ENCODE data around the gene CDH13. TPM values are rescaled to one million over a fixed set of nuclear protein-coding genes. Genes with fewer than 3 reads are reported as not detected.

The CDH13 gene
- polyA plus RNA-seq, 1 donor from 2014 or later: 3.2 TPM

- Histone ChIP-seq H3K9me3 (ENCODE audit: low read length) (no peaks in the 10 kb centered on the region), H3K9me2 (ENCODE audit: insufficient read depth, low read length) (no peaks in the 10 kb centered on the region), H3K27ac (ENCODE audit: low read length) (no peak overlapping the region), H3K79me2 (replicated peaks; ENCODE audit: insufficient read depth, low read length) (peaks cover 8% of the 10 kb centered on the region), H4K20me1 (ENCODE audit: insufficient read depth) (no peaks in the 10 kb centered on the region), H2AFZ (ENCODE audit: low read depth, low read length) (no peak overlapping the region), H3K4me2 (ENCODE audit: low read length) (no peak overlapping the region), H3K9ac (ENCODE audit: low read length) (no peak overlapping the region), H3K27me3 (ENCODE audit: insufficient read depth, low read depth, low read length) (no peaks in the 10 kb centered on the region), H3K4me3 (ENCODE audit: low read length) (no peak overlapping the region), H3F3A (ENCODE audit: insufficient read depth, low read length, poor library complexity, severe bottlenecking) (no peaks in the 10 kb centered on the region), H3K36me3 (ENCODE audit: insufficient read depth, low read length) (no peaks in the 10 kb centered on the region)
- TF ChIP-seq RAD21 (conservative IDR thresholded peaks at IDR 0.05): no peak
- TF ChIP-seq CTCF (IDR thresholded peaks at IDR 0.05; ENCODE audit: poor library complexity, severe bottlenecking): no peak
- no peak for TF ChIP-seq SMC3 (conservative IDR thresholded peaks at IDR 0.05; ENCODE audit: poor library complexity)
- no peak for TF ChIP-seq EP300 (conservative IDR thresholded peaks at IDR 0.05; ENCODE audit: poor library complexity, severe bottlenecking)
- TF ChIP-seq MXI1 (conservative IDR thresholded peaks at IDR 0.05; ENCODE audit: poor library complexity, severe bottlenecking): no peak
- TF ChIP-seq REST (IDR thresholded peaks at IDR 0.05; ENCODE audit: borderline replicate concordance): no peak
- TF ChIP-seq POLR2AphosphoS5 (IDR thresholded peaks at IDR 0.05): no peak
- TF ChIP-seq EZH2 (IDR thresholded peaks at IDR 0.05; ENCODE audit: borderline replicate concordance, insufficient read depth, low read length, poor library complexity, severe bottlenecking): no peak
- no peak for TF ChIP-seq TAF1 (IDR thresholded peaks at IDR 0.05; ENCODE audit: low read depth)
These were observed 1177.0 kb downstream of the CDH13 start for GRCh38 chr16:83803811-83804210.

GRCh38 chr16:83804366-83804765, 1177.6 kb downstream of the CDH13 start:
- no peak overlapping the region for H3K9ac ChIP-seq (ENCODE audit: low read length)
- H3K9me3 ChIP-seq (ENCODE audit: low read length): no peaks in the 10 kb centered on the region
- H4K20me1 ChIP-seq (ENCODE audit: insufficient read depth): no peaks in the 10 kb centered on the region
- no peak overlapping the region for H2AFZ ChIP-seq (ENCODE audit: low read depth, low read length)
- no peaks in the 10 kb centered on the region for H3K36me3 ChIP-seq (ENCODE audit: insufficient read depth, low read length)
- no peaks in the 10 kb centered on the region for H3K9me2 ChIP-seq (ENCODE audit: insufficient read depth, low read length)
- TF ChIP-seq RAD21 (conservative IDR thresholded peaks at IDR 0.05) (no peak), EP300 (conservative IDR thresholded peaks at IDR 0.05; ENCODE audit: poor library complexity, severe bottlenecking) (no peak)
- H3K4me2 ChIP-seq (ENCODE audit: low read length): no peak overlapping the region
- H3F3A ChIP-seq (ENCODE audit: insufficient read depth, low read length, poor library complexity, severe bottlenecking): no peaks in the 10 kb centered on the region
- H3K79me2 ChIP-seq (replicated peaks; ENCODE audit: insufficient read depth, low read length): peaks cover 13% of the 10 kb centered on the region
- no peak overlapping the region for H3K4me3 ChIP-seq (ENCODE audit: low read length)
- H3K27me3 ChIP-seq (ENCODE audit: insufficient read depth, low read depth, low read length): no peaks in the 10 kb centered on the region
- H3K27ac ChIP-seq (ENCODE audit: low read length): no peak overlapping the region

GRCh38 chr16:83806036-83806435, 1179.3 kb downstream of the CDH13 start:
- H3K9ac ChIP-seq (ENCODE audit: low read length): no peak overlapping the region
- H3K9me2 ChIP-seq (ENCODE audit: insufficient read depth, low read length): no peaks in the 10 kb centered on the region
- no peak overlapping the region for H3K27ac ChIP-seq (ENCODE audit: low read length)
- no peak overlapping the region for H2AFZ ChIP-seq (ENCODE audit: low read depth, low read length)
- no peaks in the 10 kb centered on the region for H4K20me1 ChIP-seq (ENCODE audit: insufficient read depth)
- no peaks in the 10 kb centered on the region for H3F3A ChIP-seq (ENCODE audit: insufficient read depth, low read length, poor library complexity, severe bottlenecking)
- H3K36me3 ChIP-seq (ENCODE audit: insufficient read depth, low read length): no peaks in the 10 kb centered on the region
- no peaks in the 10 kb centered on the region for H3K9me3 ChIP-seq (ENCODE audit: low read length)
- H3K4me3 ChIP-seq (ENCODE audit: low read length): no peak overlapping the region
- no peak overlapping the region for H3K4me2 ChIP-seq (ENCODE audit: low read length)
- H3K27me3 ChIP-seq (ENCODE audit: insufficient read depth, low read depth, low read length): no peaks in the 10 kb centered on the region
- peaks cover 28% of the 10 kb centered on the region for H3K79me2 ChIP-seq (replicated peaks; ENCODE audit: insufficient read depth, low read length)
- no peak for TF ChIP-seq REST (IDR thresholded peaks at IDR 0.05; ENCODE audit: borderline replicate concordance)
- TF ChIP-seq MXI1 (conservative IDR thresholded peaks at IDR 0.05; ENCODE audit: poor library complexity, severe bottlenecking): no peak
- TF ChIP-seq EP300 (conservative IDR thresholded peaks at IDR 0.05; ENCODE audit: poor library complexity, severe bottlenecking): no peak
- no peak for TF ChIP-seq POLR2AphosphoS5 (IDR thresholded peaks at IDR 0.05)

All from neural cell (in vitro differentiated cells).